Naive thymus-derived CD8-positive, alpha-beta T cell (primary cell): ENCODE measurements around the gene SLC22A4. TPM values are rescaled to one million over a fixed set of nuclear protein-coding genes. Genes with fewer than 3 reads are reported as not detected.

Source experiments
- ATAC-seq, 2 donors: fragments of 150-1000 bp; cut with Tn5 transposase in 1 of 2; sonication (Bioruptor Pico), chemical (Tn5 transposase) in 1 of 2; 1 replicate in 1 of 2; 2 replicates in 1 of 2; pipeline ENCODE4 v1.10.0; 2021; ENCODE audit warnings: mild to moderate bottlenecking in 2 of 2, moderate library complexity in 2 of 2
- POLR2A ChIA-PET: fragments of 350-600 bp; sonication (Branson Sonifier 250); formaldehyde crosslinking; loops from one replicate; lab custom pipeline; 2021; ENCODE audit warnings: antibody characterized with exemption; lab: Charles Lee
- DNase-seq, 10 donors: peaks; one replicate each; pipeline versions ENCODE4 v3.0.0 to v3.0.0-alpha.2; 2020 to 2022
- H3K27ac Mint-ChIP-seq, 10 donors: one replicate each; pipeline ENCODE4 v1.8.0; 2020 to 2022; ENCODE audit warnings: mild to moderate bottlenecking in 10 of 10, mixed read lengths in 10 of 10, moderate library complexity in 4 of 10, inconsistent platforms in 1 of 10
- H3K27me3 Mint-ChIP-seq, 5 donors: one replicate each; pipeline ENCODE4 v1.8.0; 2021 to 2022; ENCODE audit warnings: mixed read lengths in 5 of 5
- H3K36me3 Mint-ChIP-seq, 3 donors: one replicate each; pipeline ENCODE4 v1.8.0; 2020 to 2022; ENCODE audit warnings: mixed read lengths in 3 of 3, mild to moderate bottlenecking in 2 of 3, inconsistent platforms in 1 of 3
- H3K4me1 Mint-ChIP-seq, 4 donors: one replicate each; pipeline ENCODE4 v1.8.0; 2021 to 2022; ENCODE audit warnings: mixed read lengths in 4 of 4
- H3K4me3 Mint-ChIP-seq, 10 donors: one replicate each; pipeline ENCODE4 v1.8.0; 2020 to 2022; ENCODE audit warnings: mild to moderate bottlenecking in 10 of 10, mixed read lengths in 10 of 10, moderate library complexity in 6 of 10, inconsistent platforms in 1 of 10
- H3K9me3 Mint-ChIP-seq, 9 donors: one replicate each; pipeline ENCODE4 v1.8.0; 2020 to 2022; ENCODE audit warnings: mixed read lengths in 9 of 9, mild to moderate bottlenecking in 3 of 9, inconsistent platforms in 1 of 9, moderate library complexity in 1 of 9
- microRNA-seq: library from miRNA; unstranded; fragments of <30 nt; microRNA quantifications from one replicate; pipeline ENCODE4 v1.2.0, GENCODE V29; 2022; ENCODE audit warnings: borderline microRNAs expressed
- polyA plus RNA-seq, 3 donors: library from polyadenylated mRNA; unstranded; fragments of 300-500 nt; fragmentation: Illumina TruSeq; gene quantifications; one replicate each; pipeline ENCODE4 v1.2.3, GENCODE V29; 2021
- total RNA-seq, 8 experiments: library from RNA in 2 of 8; stranded (reverse) in 2 of 8; gene quantifications; one replicate each; pipeline ENCODE4 v1.2.3 and lab custom pipeline; 2021 to 2026

The SLC22A4 gene
- total and polyA plus RNA-seq, 5 experiments from 2014 or later, result not detected

DNA sequence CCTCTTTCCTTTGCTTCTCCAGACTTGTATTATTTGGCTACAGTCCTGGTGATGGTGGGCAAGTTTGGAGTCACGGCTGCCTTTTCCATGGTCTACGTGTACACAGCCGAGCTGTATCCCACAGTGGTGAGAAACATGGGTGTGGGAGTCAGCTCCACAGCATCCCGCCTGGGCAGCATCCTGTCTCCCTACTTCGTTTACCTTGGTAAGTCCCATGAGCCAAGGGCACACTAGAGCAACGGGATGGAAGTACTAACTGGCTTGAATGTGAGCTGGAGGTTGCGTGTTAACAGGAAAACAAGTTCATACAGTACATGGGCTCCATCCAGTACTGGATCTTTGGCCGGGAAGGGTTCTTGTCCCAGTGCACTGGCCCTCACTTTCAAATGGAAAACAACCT lies 98.2 kb downstream of the SLC22A4 start:
- Mint-ChIP-seq H3K27ac (peak overlapping the region in 4 of 10 donors; percentile 25 to 86 (median 56)), H3K27me3 (no peaks in the 10 kb centered on the region), H3K36me3 (peaks cover 0 to 24% (median 4%) of the 10 kb centered on the region in 3 donors), H3K4me1 (peaks cover 17 to 67% (median 43%) of the 10 kb centered on the region in 4 donors), H3K9me3 (no peaks in the 10 kb centered on the region), H3K4me3 (no peak overlapping the region)
- no peak for DNase-seq
- POLR2A ChIA-PET, result interaction anchor here (1.7 kb wide), 2 partner anchors 18 to 98 kb away, joined by 5 to 6 read pairs; partner anchors contain the start of gene IRF1
- no peak for ATAC-seq

DNA sequence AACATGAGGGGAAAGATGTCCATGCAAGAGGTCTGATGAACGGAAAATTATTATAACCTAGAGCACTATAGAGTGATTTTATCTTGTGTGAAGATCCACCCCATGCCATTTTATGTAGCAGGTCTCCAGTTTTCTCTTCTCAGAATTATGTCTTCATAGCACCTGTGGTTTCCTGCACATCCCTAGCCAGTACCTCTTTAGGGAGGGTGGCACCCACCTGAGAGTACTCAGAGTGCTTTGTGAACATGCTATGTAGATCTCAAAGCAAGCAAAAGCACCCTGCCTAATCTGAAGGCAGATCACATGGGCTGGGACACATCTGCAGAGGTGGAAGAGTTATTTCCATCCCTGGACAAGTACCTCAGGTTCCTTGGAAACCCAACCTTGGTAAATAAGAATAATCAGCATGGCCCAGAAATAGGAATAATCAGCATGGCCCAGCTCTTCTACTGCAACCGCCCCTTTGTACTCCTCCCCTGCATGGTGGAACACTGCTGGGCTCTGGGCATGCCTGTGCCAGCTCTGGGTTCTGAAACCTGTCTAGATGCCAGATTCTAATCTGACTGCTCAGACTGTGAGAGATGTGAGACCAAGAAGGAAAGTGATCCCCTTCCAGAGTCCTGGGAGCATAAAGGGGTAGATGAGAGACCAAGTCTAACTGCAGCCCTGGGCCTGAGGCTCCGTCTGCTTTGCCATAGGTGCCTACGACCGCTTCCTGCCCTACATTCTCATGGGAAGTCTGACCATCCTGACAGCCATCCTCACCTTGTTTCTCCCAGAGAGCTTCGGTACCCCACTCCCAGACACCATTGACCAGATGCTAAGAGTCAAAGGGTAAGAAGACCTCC lies 99.0 kb downstream of the SLC22A4 start:
- ATAC-seq, result no peak
- POLR2A ChIA-PET, result no interaction called here
- H3K27ac Mint-ChIP-seq, result peak overlapping the region in 8 of 10 donors; percentile 19 to 86 (median 47)
- H3K36me3 Mint-ChIP-seq, result peaks cover 0 to 24% (median 4%) of the 10 kb centered on the region in 3 donors
- DNase-seq, result no peak
- H3K4me3 Mint-ChIP-seq, result no peak overlapping the region
- no peaks in the 10 kb centered on the region for H3K9me3 Mint-ChIP-seq
- peaks cover 21 to 68% (median 51%) of the 10 kb centered on the region in 4 donors for H3K4me1 Mint-ChIP-seq
- no peaks in the 10 kb centered on the region for H3K27me3 Mint-ChIP-seq

Small RNAs within 50 kb of the gene (microRNA-seq; reads per million reads assigned to microRNA genes)
- not detected for gene MIR3936

Other genes starting within 250 kb of the SLC22A4 start
- not detected for gene IL3, start 233.7 kb upstream of the SLC22A4 start, total RNA-seq
- not detected for gene IL3, start 233.7 kb upstream of the SLC22A4 start, polyA plus RNA-seq
- not detected for gene CSF2, start 220.6 kb upstream of the SLC22A4 start, total RNA-seq
- gene CSF2, start 220.6 kb upstream of the SLC22A4 start, polyA plus RNA-seq, result not detected
- gene P4HA2, start 66.5 kb upstream of the SLC22A4 start, total RNA-seq, result not detected
- 1 to 10 TPM in 1 of 3 donors, not detected in 2; 1.2 TPM for gene P4HA2, start 66.5 kb upstream of the SLC22A4 start, polyA plus RNA-seq
- gene PDLIM4, start 36.7 kb upstream of the SLC22A4 start, total RNA-seq, result not detected
- not detected for gene PDLIM4, start 36.7 kb upstream of the SLC22A4 start, polyA plus RNA-seq
- 10 to 100 TPM in 1 of 2 experiments, 1 to 10 TPM in 1; 9.9 to 11.1 TPM for gene SLC22A5, start 75.3 kb downstream of the SLC22A4 start, total RNA-seq
- 1 to 10 TPM; 1.9 to 3.2 (median 2.0) TPM for gene SLC22A5, start 75.3 kb downstream of the SLC22A4 start, polyA plus RNA-seq
- 100 to 1,000 TPM; 116 to 127 TPM for gene IRF1, start 196.4 kb downstream of the SLC22A4 start, total RNA-seq
- 100 to 1,000 TPM; 108 to 218 (median 141) TPM for gene IRF1, start 196.4 kb downstream of the SLC22A4 start, polyA plus RNA-seq
- gene IL5, start 249.1 kb downstream of the SLC22A4 start, total RNA-seq, result not detected
- not detected for gene IL5, start 249.1 kb downstream of the SLC22A4 start, polyA plus RNA-seq